NCI-H2227 treated with DMSO at 0.1 percent for 48 hours (cell line): ENCODE measurements around the gene LAD1.

Experiments
- DNase-seq: peaks from one replicate; lab custom pipeline; 2025; lab: John Stamatoyannopoulos, UW

Gene LAD1

GRCh38 chr1:201419256-201419655 is 20.1 kb upstream of the LAD1 start:
- DNase-seq: no peak

- DNase-seq: no peak
Observed at GRCh38 chr1:201418461-201418860, 19.3 kb upstream of the LAD1 start.

DNA sequence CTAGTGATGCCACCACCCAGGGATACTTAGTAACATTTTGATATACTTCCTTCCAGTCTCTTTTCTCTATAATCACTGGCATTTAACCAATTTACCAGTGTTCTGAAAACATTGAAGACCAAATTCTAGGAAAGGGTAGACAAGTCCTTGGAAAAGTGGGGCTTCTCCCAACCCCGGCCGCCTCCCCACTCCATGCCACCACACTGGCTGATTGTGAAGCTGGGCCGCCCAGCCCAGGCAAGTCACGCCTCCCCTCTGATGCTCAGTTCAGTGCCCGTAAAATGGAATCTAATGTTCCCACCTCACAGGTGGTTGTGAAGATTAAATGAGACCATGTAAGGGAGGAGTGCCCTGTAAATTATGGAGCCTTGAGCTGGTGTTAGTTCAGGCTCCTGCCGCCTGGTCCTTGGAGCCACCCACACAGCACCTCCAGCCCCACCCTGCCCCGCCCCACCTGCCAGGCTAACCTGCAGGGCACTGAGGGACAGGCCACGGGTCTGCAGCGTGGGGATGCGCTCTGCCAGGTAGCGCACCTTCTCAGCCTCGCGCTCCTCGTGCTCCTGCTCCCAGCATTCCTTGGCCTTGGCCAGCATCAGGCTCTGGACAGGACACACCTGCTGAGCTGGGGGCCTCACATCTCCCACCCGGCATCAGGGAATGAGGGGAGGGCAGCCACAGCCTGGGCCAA is 15.1 kb upstream of the LAD1 start:
- DNase-seq: no peak

- no peak for DNase-seq
Observed at GRCh38 chr1:201411292-201411691, 12.2 kb upstream of the LAD1 start.

DNA sequence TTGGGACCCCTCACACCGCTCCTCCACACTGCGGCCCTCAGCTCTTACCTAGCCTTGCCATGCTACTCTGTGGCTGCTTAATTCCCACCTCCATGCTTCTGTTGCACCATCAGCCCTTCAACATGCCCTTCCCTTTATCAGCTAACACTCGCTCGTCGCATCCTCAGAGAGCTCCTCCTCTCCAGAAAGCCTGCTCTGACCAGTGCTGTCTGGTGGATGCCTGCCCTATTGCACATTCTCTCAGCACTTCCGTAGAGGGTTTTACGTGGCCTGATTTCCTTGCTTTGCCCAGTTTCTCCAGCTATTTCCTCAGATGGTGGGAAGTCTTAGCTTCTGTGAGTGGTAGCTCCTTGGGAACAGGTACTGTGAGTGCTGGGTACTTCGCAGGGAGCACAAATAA is 10.3 kb upstream of the LAD1 start:
- no peak for DNase-seq

DNA sequence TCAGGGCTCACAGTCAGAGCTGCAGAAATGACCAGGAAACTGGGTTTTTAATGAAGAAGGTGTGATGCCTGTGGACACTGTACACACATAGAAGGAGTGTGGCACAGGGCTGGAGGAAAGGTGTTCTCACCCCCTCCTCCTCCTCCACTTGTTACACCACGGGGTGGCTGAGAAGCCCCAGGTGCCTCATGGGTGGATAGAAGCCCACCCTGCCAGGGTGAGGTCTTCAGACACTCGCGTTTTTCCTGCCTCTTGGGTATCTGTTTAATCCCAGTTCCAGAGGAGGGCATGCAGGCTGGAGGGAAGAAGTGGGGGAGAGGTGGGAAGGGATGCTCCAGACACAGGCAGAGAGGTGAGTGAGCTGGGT is 9.7 kb upstream of the LAD1 start:
- DNase-seq: no peak

GRCh38 chr1:201408176-201408833 is 9.2 kb upstream of the LAD1 start:
- peak; percentile 50 for DNase-seq

- no peak for DNase-seq
Observed at GRCh38 chr1:201406831-201407406, 7.8 kb upstream of the LAD1 start.

DNA sequence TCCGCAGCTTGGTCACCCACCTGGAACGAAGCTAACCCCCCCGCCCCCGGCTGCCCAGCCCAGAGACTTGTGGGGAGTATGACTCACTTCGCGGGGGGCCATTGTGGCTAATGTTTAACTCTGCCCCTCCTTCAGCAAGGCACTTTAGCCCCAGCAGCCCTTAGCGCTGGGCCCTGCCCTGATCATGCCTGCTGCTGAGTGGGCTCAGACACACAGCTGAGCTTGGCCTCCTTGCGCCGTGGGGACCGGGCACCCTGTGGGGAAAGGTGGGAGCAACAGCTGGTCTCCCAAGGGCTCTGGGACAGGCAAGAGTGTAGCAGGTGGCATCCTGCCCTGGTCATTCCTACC is 6.3 kb upstream of the LAD1 start:
- DNase-seq: no peak

DNA sequence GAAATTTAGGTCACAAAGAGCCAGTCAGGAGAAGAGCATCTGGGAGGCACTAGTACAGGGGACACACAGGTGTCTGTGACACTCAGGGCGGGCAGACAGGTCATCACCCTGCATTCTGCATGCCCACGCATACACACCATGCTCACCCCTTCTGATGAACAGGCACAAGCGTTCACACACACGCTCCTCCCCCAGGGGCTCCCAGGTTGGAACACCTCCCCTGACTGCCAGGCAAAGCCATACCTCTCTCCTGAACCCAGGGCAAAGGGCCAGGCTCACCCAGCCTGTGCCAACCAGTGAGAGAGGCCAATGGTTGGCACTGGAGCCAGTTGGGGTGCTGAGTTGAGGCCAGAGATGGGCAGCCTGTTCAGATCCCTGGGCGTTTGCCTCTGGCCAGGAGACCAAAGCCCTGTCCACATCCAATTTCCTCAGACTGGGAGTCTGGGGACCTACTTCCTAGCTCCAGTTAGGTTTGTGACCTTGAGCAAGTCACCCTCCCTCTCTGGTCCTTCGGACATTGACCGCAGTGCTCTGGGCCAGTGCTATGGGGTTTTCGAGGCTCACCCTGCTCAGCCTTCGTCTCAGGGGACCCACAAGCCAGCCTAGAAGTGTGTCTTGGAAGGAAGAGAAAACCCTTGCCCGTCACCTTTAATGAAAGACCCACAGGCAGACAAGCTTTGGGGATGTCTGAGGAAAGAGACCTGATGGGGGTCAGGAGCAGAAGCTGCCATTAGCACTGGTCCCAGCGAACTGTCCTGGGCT is 5.8 kb upstream of the LAD1 start:
- no peak for DNase-seq

DNA sequence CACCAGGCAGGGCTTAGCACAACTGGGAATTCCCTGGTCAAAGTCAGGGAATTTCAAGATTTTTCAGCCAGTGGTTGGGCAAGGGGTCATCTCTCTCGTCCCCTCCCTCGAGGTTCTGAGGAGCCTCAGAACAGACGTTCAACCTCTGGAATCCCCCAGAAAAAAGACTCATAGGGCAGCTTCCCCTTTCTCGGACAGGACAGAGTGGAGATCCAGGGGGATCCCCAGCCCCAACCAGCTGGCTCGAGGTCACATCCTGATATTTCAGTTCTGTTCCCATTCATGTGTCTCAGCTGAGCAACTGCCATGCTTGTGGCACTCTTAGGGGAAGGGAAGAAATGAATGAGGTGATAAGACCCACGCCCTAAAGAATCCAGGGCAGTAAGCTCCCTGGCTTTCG is 4.9 kb upstream of the LAD1 start:
- no peak for DNase-seq

GRCh38 chr1:201403359-201403758 is 4.2 kb upstream of the LAD1 start:
- no peak for DNase-seq

DNA sequence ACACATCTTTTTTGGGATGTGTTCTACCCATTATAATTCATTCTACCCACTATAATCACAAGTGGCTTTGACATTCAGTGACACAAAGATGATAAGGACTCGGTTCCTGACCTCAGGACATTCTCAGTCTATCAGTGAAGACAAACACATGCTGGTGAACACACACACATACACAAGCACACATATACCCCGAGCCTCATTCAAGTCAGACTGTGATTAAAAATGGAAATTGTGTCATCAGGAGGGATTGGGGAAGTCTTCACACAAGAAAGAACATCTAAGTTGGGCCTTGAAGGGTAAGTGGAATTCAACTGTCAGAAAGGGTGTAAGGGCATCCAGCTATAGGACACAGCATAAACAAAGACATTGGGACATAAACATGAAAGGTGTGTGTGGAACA is 2.6 kb upstream of the LAD1 start:
- DNase-seq: no peak

DNA sequence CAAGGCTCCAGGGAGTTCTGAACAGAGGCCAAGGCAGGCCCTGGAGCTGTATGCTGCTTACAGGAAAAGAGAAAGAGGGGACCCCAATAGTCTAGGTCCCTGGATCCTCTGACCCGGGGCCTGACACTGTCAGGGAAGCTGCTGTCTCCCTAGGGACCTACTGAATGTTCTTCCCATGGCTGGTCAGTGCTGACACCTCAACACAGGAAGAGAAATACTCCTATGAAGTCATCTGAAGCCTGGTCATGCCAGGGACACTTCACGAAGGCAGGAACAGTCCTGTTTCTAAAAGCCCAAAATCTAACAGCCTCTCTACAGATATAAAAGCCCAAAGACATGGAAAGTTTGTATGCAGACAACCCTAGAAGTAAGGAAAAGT is 1.7 kb upstream of the LAD1 start:
- DNase-seq: no peak

DNA sequence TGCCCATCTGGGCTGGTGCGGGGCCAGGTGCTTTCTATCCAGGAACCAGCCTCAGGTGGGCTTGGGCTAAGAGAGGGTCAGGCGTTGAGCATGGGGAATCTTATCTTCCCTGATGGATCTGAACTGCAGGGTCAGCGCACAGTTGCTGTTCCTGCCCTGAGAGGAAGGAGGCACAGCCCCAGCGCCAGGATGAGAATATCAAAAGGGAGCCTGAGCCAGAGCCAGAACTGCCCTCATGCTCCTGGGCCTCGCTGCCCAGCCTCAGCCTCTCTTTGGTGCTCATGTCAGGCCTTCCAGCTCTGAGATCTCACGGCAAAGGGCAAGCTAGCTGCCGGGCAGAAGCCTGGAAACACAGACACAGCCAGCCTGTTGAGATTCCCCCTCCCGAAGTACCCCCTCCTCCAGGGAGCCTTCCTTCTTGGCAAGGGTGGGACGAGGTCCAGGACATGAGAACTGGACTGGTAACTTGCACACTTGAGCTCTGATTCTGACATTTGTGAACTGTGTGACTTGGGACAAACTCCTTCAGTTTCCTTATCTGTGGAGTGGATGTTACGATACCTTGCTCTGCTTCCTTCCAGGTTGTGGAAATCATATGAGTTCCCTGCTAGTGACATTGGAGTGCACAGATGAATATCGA is 1.2 kb upstream of the LAD1 start:
- DNase-seq: no peak

GRCh38 chr1:201399352-201400126 is 415 bp upstream of the LAD1 start:
- DNase-seq: no peak

- DNase-seq: no peak
Observed at GRCh38 chr1:201397675-201398074, 1.4 kb downstream of the LAD1 start.

GRCh38 chr1:201396861-201397464 is 2.2 kb downstream of the LAD1 start:
- DNase-seq: no peak

DNA sequence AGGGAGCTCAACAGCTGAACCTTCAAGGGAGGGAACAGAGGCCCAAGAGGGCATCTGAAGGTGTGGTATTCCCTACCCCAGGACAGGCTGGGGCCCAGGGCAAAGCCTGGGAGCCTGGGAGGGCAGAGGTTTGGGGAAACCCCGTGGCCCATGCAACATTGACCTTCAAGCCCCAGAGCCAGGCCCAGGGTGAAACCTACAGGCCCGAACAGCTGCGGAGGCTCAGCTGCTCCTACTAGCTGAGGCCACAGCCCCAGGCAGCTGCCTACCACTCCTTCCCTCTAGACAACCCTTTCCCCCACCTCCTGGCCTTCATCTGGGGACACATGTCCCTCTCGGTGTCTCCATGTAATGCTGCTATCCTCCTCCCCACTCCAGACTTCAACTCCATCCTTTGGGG is 3.2 kb downstream of the LAD1 start:
- no peak for DNase-seq

GRCh38 chr1:201394591-201394990 is 4.5 kb downstream of the LAD1 start:
- no peak for DNase-seq

- no peak for DNase-seq
Observed at GRCh38 chr1:201393076-201393475, 6.0 kb downstream of the LAD1 start.
